NCI-H128 (cell line): ENCODE results near the gene SPOUT1.
"Not testable (repeated sequence)": the region's sequence is repeated elsewhere in the genome, so short reads cannot be mapped to it uniquely, and the experiment has no call there.

Source experiments
- DNase-seq: peaks from one replicate; lab custom pipeline; 2025; ENCODE audit not compliant: unreplicated experiment; lab: John Stamatoyannopoulos, UW

SPOUT1 gene

GRCh38 chr9:128810873-128811272, 18.7 kb downstream of the SPOUT1 start:
- no peak for DNase-seq

- DNase-seq = no peak
Measured at GRCh38 chr9:128809831-128810230, 19.8 kb downstream of the SPOUT1 start.

GRCh38 chr9:128809036-128809599, 20.5 kb downstream of the SPOUT1 start:
- DNase-seq = no peak

- DNase-seq = no peak
Measured at GRCh38 chr9:128808543-128808942, 21.1 kb downstream of the SPOUT1 start.

- no peak for DNase-seq
Measured at GRCh38 chr9:128807827-128808226, 21.8 kb downstream of the SPOUT1 start.

GRCh38 chr9:128805661-128806060, 23.9 kb downstream of the SPOUT1 start:
- DNase-seq = no peak

- no peak for DNase-seq
Measured at GRCh38 chr9:128802482-128802881, 27.1 kb downstream of the SPOUT1 start.

- DNase-seq = no peak
Measured at GRCh38 chr9:128800061-128800460, 29.5 kb downstream of the SPOUT1 start.

- no peak for DNase-seq
Measured at GRCh38 chr9:128798896-128799295, 30.7 kb downstream of the SPOUT1 start.

- not testable (repeated sequence) for DNase-seq
Measured at GRCh38 chr9:128794961-128795360, 34.6 kb downstream of the SPOUT1 start.

- DNase-seq = no peak
Measured at GRCh38 chr9:128792978-128793686, 36.5 kb downstream of the SPOUT1 start.

- no peak for DNase-seq
Measured at GRCh38 chr9:128792134-128792533, 37.5 kb downstream of the SPOUT1 start.

- no peak for DNase-seq
Measured at GRCh38 chr9:128790536-128790935, 39.1 kb downstream of the SPOUT1 start.

GRCh38 chr9:128788445-128788844, 41.1 kb downstream of the SPOUT1 start:
- DNase-seq = no peak

GRCh38 chr9:128787659-128788058, 41.9 kb downstream of the SPOUT1 start:
- no peak for DNase-seq

GRCh38 chr9:128786681-128787601, 42.7 kb downstream of the SPOUT1 start, which contains the start of gene TBC1D13:
Gene TBC1D13 (plus strand): TSS chr9:128787253. CDS start chr9:128787354, 101 bp downstream.
- DNase-seq = peak; percentile 68

- no peak for DNase-seq
Measured at GRCh38 chr9:128785427-128785826, 44.2 kb downstream of the SPOUT1 start.

GRCh38 chr9:128782669-128783068, 46.9 kb downstream of the SPOUT1 start:
- DNase-seq = no peak

- no peak for DNase-seq
Measured at GRCh38 chr9:128781187-128782070, 48.2 kb downstream of the SPOUT1 start.

GRCh38 chr9:128780093-128780492, 49.5 kb downstream of the SPOUT1 start:
- not testable (repeated sequence) for DNase-seq

- no peak for DNase-seq
Measured at GRCh38 chr9:128774804-128775203, 54.8 kb downstream of the SPOUT1 start.
